Mammary epithelial cell (primary cell): ENCODE data around the gene HMGCLL1.

ENCODE experiments used
- CTCF ChIP-seq, 2 donors: IDR thresholded peaks in 1 of 2; conservative IDR thresholded peaks in 1 of 2; 2 replicates each; pipeline ENCODE4 v1.5.1; 2011 to 2012; ENCODE audit warnings: inconsistent platforms in 2 of 2, low read length in 2 of 2, mild to moderate bottlenecking in 2 of 2, control low read depth in 1 of 2, low read depth in 1 of 2; ENCODE audit not compliant: insufficient read depth in 1 of 2; ENCODE audit errors: extremely low read depth in 1 of 2
- EZH2 ChIP-seq: IDR thresholded peaks from 2 replicates; pipeline ENCODE4 v1.6.1; 2012; ENCODE audit warnings: low read length, inconsistent platforms, borderline replicate concordance

GRCh38 chr6:55494411-55494810 is 84.6 kb downstream of the HMGCLL1 start:
- TF ChIP-seq EZH2 (no peak), CTCF (conservative IDR thresholded peaks at IDR 0.05 in 1 of 2, IDR thresholded peaks at IDR 0.05 in 1 of 2; ENCODE audit: extremely low read depth in 1 of 2, insufficient read depth in 1 of 2, low read depth in 1 of 2, low read length in 2 of 2) (no peak)
